ENCODE data around the gene FXYD6. TPM values are rescaled to one million over a fixed set of nuclear protein-coding genes. Genes with fewer than 3 reads are reported as not detected.
"Not testable (repeated sequence)": the region's sequence is repeated elsewhere in the genome, so short reads cannot be mapped to it uniquely, and the experiment has no call there.

The FXYD6 gene, protein sequence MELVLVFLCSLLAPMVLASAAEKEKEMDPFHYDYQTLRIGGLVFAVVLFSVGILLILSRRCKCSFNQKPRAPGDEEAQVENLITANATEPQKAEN
- total RNA-seq (ENCODE audit: low replicate concordance): 0.98 and 1.3 TPM in 2 replicates

- no peak for DNase-seq (ENCODE audit: low read depth)
- no peak within 1 kb of the TSS for H3K4me3 ChIP-seq (ENCODE audit: low read depth, low read length)
- TF ChIP-seq, protein P1, sequence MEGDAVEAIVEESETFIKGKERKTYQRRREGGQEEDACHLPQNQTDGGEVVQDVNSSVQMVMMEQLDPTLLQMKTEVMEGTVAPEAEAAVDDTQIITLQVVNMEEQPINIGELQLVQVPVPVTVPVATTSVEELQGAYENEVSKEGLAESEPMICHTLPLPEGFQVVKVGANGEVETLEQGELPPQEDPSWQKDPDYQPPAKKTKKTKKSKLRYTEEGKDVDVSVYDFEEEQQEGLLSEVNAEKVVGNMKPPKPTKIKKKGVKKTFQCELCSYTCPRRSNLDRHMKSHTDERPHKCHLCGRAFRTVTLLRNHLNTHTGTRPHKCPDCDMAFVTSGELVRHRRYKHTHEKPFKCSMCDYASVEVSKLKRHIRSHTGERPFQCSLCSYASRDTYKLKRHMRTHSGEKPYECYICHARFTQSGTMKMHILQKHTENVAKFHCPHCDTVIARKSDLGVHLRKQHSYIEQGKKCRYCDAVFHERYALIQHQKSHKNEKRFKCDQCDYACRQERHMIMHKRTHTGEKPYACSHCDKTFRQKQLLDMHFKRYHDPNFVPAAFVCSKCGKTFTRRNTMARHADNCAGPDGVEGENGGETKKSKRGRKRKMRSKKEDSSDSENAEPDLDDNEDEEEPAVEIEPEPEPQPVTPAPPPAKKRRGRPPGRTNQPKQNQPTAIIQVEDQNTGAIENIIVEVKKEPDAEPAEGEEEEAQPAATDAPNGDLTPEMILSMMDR (IDR thresholded peaks at IDR 0.05; ENCODE audit: insufficient read depth, low read length): no peak
These were observed at the start of gene FXYD6 for GRCh38 chr11:117876341-117877119. FXYD6 (minus strand) TSS chr11:117876658; CDS start chr11:117842776, 33,882 bp downstream.

GRCh38 chr11:117926166-117926565, 49.7 kb upstream of the FXYD6 start:
- not testable (repeated sequence) for DNase-seq (ENCODE audit: low read depth); H3K4me3 ChIP-seq (ENCODE audit: low read depth, low read length)

- TF ChIP-seq, protein P1 (IDR thresholded peaks at IDR 0.05; ENCODE audit: insufficient read depth, low read length): no peak
- H3K4me3 ChIP-seq (ENCODE audit: low read depth, low read length): no peak overlapping the region
- no peak for DNase-seq (ENCODE audit: low read depth)
These were observed 48.9 kb upstream of the FXYD6 start for GRCh38 chr11:117925198-117925925.

GRCh38 chr11:117924631-117925170, 48.2 kb upstream of the FXYD6 start:
- no peak overlapping the region for H3K4me3 ChIP-seq (ENCODE audit: low read depth, low read length)
- no peak for DNase-seq (ENCODE audit: low read depth)
- TF ChIP-seq, protein P1 (IDR thresholded peaks at IDR 0.05; ENCODE audit: insufficient read depth, low read length): no peak

- no peak overlapping the region for H3K4me3 ChIP-seq (ENCODE audit: low read depth, low read length)
- DNase-seq (ENCODE audit: low read depth): no peak
- TF ChIP-seq, protein P1 (IDR thresholded peaks at IDR 0.05; ENCODE audit: insufficient read depth, low read length): no peak
These were observed 47.3 kb upstream of the FXYD6 start for GRCh38 chr11:117923773-117924172.

DNA sequence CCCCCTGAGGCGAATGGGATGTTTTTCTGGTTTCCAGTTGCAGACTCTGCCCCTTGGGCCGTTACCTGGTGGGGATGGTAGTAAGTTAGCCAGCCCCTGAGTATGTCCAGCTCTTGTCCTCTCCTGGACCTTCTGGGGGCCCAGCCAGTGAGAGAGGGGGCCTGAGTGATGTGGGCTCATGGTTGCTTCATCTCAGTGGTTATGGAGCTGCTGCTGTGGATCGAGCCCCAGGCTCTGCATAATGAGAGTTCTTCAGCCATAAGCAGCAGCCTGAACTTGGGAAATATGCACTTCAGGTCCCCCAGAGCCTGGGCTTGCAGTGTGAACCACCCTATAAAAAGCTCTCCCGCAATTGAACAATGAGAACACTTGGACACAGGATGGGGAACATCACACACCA, 46.8 kb upstream of the FXYD6 start:
- no peak for DNase-seq (ENCODE audit: low read depth)
- H3K4me3 ChIP-seq (ENCODE audit: low read depth, low read length): no peak overlapping the region
- TF ChIP-seq, protein P1 (IDR thresholded peaks at IDR 0.05; ENCODE audit: insufficient read depth, low read length): no peak

DNA sequence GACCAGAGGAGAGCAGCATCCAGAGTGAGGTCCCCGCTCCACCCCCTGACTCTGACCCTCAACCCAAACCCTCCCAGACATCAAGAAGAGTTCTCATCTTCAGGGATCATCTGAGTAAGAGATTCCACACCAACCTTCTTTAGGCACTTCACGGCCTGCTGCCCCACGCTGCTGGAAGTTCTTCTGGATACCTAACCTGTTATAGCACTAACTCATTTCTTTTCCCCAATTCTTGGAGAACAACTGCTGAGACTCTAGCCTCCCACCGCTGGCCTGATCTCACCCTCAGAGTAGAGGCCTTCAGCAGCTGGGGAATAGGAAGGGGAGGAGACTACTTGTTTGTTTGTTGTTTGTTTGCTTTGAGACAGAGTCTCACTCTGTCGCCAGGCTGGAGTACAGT, 45.4 kb upstream of the FXYD6 start:
- TF ChIP-seq, protein P1 (IDR thresholded peaks at IDR 0.05; ENCODE audit: insufficient read depth, low read length): no peak
- no peak overlapping the region for H3K4me3 ChIP-seq (ENCODE audit: low read depth, low read length)
- no peak for DNase-seq (ENCODE audit: low read depth)
